Mesenteric fat pad (tissue), 1 donor: ENCODE results near the gene SPATA31C1. TPM values are rescaled to one million over a fixed set of nuclear protein-coding genes. Genes with fewer than 3 reads are reported as not detected.
"Not testable (repeated sequence)": the region's sequence is repeated elsewhere in the genome, so short reads cannot be mapped to it uniquely, and the experiment has no call there.

Source experiments
- DNase-seq: peaks from one replicate; pipeline ENCODE4 v3.0.0-alpha.2; 2020; ENCODE audit warnings: low spot score
- long read RNA-seq: library from polyadenylated mRNA; unstranded; transcript quantifications from one replicate; pipeline ENCODE4 v2.0.0, GENCODE V29; 2020
- total RNA-seq: library from RNA; stranded (reverse); fragmentation: NEBNext Ultra II Directional; extraction: Animal tissue kit (Norgen Biotek cat#: 25700); gene quantifications from one replicate; pipeline ENCODE4 v1.2.1, GENCODE V29; 2021
- donor health status: DM: yes; HTN: yes; CAD: no.

The SPATA31C1 gene
- not detected for total RNA-seq
- long read RNA-seq = 0 reads

DNA sequence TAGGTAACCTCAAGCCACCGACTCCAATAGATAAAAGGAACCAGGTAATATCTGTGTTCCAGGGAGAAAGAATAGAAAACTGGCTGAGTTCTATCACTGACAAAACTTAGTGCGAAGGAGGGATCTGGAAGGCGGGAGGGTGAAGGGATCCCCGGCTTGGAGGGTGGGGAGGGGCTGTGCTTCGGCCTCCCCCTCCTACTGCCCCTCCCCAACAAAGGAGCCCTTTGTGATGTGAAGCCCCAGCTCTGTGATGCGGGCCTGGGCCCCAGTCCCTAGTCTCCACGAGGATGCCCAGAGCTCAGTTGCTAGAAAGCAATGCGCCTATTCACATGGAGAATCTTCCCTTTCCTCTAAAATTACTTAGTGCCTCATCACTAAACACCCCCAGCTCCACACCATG is at the start of gene SPATA31C1:
Gene SPATA31C1, plus strand, starts transcription at position 301 of the 400 bp plus-strand sequence.
- not testable (repeated sequence) for DNase-seq

DNA sequence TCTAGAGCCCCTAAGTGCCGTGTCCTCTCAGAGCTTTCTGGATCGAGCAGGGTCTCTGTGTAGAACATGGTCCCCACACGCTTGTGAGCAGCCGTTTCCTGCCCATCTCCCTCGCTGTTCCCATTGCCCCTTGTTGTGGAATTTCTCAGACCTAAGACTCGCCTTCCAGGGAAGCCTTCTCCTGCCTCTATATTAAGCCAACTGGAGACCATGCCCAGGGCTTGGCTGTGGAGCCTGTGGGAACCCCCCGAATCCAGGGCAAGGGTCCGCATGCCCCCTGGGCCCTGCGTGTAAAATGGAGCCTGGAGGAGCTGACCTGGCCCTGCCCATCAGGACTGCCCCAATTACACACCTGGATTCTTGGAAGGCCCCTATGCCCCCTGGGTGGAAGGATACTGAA is 49.6 kb upstream of the SPATA31C1 start:
- no peak for DNase-seq

DNA sequence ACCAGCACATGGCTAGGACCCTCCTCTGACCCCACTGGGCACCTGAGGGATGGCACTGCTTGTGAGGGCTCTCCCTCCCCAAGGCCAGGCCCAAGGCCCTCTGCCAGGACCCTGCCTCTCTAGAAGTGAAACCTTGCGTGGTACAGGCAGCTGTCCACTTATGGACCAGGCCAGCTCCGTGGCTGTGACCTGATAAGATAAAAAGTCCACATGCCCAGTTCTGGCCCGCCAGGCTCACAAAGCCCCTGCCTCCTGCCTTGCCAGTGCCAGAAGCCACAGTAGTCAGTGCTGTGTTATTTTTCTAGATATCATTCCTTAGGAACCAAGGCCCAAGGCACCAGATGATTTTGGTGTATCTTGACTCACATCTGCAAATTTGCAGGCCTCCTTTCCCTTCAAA is 49.1 kb upstream of the SPATA31C1 start:
- no peak for DNase-seq

DNA sequence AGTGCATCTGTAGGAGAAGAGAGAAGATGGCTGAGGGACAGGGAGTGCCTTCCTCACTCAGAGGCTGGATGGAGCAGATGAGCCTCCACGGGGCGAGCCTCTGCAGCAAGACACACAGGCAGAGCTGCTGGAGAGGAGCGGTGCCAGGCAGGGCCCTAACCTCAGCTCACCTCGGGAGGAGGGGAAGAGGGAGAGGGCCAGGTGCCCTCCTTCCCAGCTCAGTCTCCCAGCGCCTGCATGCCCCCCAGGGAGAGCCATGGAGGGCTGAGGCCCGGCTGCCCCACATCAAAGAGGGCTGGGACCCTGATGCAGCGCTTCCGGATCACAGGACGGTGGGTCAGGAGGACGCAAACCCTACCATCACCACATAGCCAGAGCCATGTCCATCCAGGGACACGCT is 48.7 kb upstream of the SPATA31C1 start:
- DNase-seq = no peak

DNA sequence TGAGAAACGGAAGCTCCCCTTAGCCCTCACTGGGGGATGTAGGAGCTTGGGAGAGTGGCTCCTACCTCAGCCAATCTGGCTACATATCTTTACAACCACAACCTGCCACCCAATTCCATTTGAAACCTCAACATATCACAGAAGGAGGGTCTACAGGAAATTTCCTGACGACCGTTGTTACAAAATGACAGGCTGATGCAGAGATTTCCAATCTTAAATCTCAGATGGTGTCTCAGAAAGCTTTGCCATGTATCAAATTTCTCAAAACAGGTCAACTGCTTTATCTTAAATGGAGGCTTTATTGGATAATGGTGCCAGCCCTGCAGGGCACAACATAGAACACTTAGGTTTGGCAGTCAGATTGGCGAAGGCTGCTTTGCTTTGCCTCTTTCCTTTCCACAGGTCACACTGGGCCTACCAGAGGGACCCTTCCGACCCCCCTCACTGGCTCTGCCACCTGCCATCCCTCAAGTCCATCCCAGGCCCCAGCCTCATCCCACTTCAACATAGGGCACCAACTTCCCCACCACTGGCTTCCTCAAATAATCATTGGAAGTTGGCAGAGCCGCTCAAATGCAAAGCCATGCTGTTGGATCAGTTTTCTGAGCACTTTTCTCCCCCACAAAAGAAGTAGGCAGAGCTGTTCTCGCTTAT is 46.2 kb upstream of the SPATA31C1 start:
- no peak for DNase-seq

DNA sequence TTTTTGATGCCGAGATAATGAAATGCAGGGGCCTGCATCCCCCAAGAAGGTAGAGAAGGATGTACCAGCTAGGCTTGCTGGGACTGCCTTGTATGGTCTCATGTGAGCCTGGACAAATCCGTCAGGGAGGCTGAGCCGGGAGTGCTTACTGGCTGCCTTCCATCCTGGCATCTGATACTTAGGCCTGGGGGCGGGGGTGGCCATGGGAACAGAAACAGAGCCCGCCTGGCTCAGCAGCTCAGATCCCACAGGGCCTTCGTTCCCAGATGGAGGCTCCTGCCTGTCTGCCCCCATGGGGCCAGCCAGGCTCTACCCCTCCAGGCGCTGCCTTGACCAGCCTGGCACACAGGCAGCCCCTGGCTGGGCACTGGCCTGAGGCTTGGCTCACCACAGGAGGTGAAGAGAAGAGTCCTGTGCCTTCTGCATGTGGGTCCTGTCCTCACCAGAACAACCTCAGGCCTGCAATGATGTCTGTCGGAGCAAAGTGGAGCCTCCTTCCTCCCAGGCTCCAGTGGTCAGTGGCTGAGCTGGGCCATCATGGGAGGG is 45.6 kb upstream of the SPATA31C1 start:
- peak; percentile 87 for DNase-seq

DNA sequence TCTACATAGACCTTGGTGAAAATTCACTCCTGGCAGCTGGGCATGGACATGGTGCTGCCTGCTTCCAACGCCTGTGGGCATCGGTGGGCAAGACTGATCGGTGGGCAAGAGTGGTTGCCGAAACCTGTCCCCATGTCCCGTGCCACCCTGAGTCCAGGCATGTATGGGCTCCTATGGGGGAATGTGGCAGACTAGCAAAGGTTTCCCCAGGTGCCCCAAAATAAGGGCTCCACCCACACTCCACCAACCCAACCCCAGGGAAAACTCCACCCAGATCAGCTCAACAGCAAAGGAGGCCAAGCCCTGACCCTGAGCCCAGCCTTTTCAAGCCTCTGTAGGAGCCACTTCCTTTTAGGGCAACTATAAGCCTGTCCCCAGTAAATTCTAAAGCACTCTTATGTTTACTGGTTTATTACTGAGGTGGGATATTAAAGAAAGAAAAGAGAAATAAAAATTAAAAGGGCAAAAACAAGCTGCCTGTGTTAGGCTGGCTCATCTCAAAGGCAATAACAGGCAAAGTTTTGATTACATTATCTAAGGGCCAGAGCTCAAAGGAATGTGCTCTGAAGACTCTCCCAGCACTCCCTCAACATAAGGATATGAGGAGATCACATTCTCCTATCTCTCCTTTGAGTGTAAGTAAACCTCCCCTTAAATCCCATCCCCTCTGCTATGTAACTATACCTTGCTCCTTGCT is 44.0 kb upstream of the SPATA31C1 start:
- no peak for DNase-seq

DNA sequence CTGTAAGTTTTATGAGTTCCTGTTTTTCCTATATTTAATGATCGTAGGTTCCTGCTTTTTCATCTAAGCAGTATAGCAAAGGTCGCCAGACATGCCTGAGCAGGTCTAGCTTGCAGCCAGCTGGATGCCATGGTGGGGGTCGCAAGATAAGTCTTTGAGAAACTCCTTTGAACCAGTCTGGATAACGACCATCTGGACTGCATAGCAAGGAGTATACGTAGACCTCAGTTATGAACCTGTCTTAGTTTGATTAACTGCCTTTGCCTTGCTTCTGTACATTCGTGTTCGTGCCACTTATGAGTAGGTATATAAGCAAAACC is 43.5 kb upstream of the SPATA31C1 start:
- DNase-seq = no peak

DNA sequence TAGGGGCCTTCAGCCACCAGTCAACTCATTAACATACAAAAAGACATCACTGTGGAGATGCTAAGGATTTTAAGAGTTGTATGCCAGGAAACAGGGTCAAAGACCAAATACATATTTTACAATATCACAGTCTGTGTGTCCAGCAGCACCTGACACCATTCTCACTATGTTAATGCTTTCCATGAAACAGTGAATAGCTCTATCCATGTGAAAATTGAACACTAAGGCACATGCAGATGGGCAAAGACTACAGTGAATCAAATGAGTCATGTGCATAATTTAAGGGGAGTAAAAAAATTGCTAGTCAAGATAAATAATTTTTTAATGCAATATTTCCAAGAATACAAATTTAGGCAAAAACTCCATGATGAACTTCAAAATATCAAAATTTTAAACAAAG is 42.7 kb upstream of the SPATA31C1 start:
- no peak for DNase-seq

DNA sequence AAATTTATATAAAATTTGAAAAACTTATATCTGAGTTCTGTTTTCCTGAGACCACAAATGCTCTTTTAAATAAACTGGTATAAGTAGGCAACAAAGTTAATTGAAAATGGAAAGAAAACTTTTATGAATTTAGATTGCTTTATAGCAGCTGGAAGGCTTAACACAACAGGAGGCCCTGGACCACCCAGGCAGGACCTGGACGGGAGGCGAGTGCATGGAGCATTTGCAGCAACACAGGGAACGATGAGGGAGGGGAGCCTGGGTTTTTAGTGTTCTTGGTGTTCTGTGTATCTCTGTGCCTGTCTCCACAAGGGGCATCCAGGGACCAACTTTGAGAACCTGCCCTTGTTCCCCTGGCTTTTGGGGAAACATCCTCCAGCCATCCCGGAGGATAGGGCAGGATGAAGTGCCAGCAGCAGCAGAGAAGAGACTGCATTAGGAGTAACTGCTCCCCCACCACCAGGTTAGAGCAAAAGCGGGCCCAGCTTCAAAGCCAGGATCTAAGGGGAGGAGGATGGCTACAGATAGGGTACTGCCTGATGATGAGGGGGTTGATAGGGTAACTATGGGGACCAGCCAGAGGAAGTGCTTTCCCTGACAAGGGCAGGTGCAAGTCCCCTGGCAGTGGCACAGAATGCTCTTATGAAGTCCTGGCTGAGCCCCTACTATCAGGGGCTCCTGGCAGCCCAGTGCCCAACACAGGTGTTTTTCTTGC is 41.8 kb upstream of the SPATA31C1 start:
- DNase-seq = no peak

DNA sequence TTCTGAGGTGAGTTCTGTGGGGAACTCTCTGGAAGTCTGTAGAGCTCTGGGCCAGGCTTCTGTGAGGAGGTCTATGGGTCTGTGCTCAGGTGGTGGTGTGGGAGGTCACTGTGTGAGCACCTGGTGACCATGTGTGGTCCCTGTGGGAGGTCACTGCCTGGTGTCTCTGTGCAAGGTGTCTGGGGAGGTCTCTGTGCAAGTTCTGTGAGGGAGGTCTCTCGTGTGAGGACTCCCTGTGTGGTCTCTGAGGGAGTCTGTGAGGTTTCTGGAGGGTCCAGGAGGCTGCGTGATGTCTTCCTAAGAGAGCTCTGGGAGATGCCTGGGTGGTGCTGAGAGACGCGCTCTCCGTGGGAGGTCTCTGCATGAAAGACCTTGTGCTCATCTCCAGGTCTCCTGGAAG is 41.1 kb upstream of the SPATA31C1 start:
- DNase-seq = no peak

DNA sequence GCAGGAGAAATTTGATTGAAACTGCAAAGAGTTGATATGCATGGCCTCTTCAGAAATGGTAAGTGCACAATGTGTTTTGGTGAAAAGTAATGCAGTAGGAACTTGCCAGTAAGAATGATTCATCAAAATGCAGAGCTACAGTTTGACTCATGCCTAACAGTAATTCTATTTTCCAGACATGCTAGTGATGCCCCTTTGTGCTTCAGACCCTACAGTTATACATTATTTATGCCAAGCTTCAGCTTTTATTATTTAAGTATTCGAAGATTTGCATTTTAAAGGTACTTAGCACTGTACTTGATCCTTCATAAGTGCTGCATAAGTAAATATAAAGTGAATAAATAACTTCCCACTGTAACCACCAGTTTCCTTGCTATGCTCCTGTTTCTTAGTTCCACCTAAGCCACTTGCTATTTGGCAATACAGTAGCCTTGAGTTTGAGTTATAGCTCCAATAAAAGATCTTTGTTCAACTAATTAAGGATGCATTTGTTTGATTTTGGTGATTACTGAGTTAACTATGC is 38.7 kb upstream of the SPATA31C1 start:
- DNase-seq = no peak

DNA sequence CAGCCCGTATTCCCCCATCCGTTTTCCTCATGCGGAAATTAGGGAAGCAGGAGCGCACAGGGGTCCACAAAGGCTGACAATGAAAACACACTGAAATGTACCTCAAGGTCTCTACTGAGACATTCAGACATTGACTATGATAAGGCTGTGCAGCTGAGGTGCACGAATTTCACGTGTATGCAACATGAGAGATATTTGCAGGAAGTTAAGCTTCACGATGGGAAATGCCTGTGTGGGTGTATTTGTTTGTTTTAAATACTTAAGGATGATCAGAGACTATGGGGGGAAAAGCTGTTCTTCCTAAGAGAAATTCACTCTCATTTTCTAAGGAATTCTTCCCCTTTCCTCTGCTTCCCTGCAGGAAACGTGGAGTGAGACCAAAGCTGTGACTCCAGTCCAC is 37.6 kb upstream of the SPATA31C1 start:
- no peak for DNase-seq

DNA sequence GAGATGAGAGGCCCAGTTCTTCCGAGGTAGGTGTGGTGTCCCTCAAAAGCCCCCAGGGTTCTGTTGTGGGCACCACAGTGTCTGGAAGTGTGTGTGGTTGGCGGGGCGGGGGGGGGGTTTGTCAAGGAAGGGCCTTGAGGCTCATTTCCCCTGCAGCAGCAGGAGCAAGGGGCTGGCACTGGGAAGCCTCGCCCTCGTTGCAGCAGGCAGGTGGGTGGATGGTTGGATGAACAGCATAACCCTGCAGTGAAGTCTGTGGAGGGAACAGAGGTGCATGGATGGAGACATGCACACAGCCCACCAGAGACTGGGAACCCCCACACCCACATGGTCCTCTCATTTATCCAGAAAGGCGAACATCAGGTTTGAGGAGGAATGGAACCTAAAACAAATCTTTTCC is 37.1 kb upstream of the SPATA31C1 start:
- no peak for DNase-seq

DNA sequence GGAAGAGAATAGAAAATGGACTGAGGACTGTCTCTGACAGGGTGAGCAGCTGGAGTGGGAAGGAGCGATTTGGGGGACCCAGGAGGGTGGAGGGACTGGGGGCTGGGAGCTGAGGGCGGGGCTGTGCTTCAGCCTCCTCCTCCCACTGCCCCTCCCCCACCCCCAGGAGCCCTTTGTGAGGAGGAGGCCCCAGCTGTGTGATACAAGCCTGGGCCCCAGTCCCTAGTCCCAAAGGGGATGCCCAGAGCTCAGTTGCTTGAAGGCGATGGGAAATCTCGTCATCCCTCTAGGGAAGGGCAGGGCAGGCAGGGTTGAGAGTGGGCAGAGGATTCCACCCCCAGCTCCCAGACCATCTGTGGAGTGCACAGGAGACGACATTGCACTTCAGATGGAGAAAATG is 35.1 kb upstream of the SPATA31C1 start, which contains the start of gene SPATA31E1:
Gene SPATA31E1, plus strand, starts transcription at position 251 of the 400 bp plus-strand sequence. Its CDS starts 15 bp downstream, at position 266.
- DNase-seq = no peak

DNA sequence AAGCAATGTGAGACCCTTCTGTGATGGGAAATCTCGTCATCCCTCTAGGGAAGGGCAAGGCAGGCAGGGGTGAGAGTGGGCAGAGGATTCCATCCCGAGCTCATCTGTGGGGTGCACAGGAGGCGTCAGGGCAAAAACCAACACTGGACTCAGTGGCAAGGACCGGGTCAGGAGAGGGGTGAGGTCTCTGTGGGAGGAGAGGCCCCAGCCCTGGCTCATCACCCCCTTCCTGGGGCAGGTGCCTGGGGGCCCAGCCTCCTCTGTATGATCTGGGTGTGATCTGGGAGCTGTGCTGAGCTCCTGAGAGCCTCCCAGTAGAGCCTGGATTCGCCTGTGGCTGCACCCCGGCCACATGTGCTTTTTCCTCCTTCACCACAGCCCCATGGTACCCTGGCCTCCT is 34.5 kb upstream of the SPATA31C1 start:
- no peak for DNase-seq

DNA sequence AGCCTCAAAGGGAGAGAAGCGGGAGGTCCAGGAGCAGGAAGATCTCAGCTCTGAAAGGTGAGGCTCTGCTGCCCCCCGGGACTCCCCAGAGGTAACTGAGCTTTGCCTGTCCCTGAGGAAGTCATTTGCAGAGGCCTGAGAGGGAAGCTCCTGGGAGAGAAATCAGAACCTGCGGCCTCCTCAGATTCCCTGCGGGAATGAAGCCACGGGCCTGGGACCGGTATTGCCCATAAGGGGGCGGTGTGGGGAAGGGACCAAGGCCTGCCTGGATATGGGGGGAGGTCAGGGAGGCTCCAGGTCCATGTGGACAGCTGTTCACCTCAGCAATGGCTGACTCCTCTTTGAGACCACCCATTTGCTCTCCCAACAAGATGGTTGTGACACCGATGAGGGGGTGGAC is 33.8 kb upstream of the SPATA31C1 start:
- DNase-seq = no peak

DNA sequence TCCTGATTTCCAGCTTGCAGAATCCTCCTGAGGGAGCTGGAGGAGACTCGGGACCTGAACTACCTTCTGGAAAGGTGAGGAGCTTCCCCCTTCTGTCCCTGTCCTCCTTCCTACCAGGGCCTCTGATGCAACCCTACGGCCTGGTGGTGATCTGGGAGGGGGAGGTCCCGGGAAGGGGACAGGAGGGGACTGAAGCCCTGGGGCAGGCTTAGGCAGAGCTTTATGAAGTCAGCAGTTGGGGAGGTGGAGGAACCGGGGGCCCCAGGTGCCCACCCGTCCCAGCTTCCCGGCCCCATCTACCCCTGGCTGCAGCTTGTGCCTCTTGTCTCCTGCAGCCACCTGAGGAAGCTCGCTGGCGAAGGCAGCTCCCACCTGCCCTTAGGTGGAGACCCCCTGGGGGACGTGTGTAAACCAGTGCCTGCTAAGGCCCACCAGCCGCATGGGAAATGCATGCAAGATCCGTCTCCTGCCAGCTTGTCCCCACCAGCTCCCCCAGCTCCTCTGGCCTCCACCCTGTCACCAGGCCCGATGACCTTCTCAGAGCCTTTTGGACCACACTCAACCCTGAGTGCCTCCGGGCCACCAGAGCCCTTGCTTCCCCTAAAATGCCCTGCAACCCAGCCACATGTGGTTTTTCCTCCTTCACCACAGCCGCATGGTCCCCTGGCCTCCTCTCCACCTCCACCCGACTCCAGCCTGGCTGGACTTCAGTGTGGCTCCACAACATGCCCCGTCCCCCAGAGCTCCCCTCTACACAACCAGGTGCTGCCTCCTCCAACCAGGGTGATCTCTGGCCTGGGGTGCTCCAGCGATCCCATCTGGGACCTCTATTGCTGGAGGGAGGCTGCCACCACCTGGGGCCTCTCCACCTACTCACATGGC is 32.9 kb upstream of the SPATA31C1 start:
- DNase-seq = no peak

DNA sequence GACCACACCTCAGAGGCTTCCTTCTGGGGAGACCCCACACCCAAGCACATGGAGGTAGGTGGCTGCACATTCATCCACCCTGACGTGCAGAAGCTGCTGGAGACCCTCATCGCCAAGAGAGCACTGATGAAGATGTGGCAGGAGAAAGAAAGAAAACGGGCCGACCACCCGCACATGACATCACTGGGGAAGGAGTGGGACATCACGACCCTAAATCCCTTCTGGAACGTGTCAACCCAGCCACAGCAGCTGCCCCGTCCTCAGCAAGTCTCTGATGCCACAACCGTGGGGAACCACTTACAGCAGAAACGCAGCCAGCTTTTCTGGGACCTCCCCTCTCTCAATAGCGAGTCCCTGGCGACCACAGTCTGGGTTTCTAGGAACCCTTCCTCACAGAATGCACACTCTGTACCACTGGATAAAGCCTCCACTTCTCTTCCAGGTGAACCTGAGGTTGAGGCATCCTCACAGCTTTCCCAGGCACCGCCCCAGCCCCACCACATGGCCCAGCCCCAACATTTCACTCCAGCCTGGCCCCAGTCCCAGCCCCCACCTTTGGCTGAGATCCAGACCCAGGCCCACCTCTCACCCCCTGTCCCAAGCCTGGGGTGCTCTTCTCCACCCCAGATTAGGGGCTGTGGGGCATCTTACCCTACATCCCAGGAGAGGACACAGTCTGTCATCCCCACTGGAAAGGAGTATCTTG is 32.1 kb upstream of the SPATA31C1 start:
- DNase-seq = no peak

DNA sequence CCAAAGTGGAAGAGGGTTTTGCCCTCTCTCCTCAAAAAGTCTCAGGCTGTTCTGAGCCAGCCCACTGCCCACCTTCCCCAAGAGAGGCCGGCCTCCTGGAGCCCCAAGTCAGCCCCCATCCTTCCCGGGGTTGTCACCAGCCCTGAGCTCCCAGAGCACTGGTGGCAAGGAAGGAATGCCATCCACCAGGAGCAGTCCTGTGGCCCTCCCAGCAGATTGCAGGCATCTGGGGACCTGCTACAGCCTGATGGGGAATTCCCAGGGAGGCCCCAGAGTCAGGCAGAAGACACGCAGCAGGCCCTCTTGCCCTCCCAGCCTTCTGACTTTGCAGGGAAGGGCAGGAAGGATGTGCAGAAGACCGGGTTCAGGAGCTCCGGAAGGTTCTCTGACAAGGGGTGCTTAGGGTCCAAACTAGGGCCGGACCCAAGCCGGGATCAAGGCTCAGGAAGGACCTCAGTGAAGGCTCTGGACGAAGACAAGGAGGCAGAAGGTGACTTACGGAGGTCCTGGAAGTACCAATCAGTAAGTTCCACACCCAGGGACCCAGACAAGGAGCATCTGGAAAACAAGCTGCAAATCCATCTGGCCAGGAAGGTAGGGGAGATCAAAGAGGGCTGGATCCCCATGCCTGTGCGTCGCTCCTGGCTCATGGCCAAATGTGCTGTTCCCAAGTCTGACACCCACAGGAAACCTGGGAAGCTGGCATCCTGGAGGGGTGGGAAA is 31.4 kb upstream of the SPATA31C1 start:
- DNase-seq = no peak
